NCI-H774 (cell line): ENCODE data around the gene UBE2QL1.

ENCODE experiments used
- DNase-seq: peaks from one replicate; lab custom pipeline; 2025; lab: John Stamatoyannopoulos, UW

The UBE2QL1 gene

DNA sequence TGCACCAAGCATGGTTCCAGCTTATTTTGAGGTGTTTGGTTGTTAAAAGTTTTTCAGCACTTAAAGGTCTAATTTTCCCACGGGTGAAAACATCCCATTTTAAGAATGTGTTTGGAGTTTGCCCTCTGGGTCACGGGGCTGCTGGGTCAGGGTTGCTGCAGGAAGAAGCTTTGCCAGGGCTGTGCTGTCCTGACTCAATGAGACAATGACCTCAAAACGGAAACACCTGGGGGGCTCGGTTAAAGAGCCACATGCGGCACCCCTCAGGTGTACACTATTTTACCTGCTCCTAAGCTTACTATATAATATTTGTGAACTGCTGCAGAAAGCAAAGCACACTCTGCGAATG, 27.6 kb downstream of the UBE2QL1 start:
- no peak for DNase-seq

DNA sequence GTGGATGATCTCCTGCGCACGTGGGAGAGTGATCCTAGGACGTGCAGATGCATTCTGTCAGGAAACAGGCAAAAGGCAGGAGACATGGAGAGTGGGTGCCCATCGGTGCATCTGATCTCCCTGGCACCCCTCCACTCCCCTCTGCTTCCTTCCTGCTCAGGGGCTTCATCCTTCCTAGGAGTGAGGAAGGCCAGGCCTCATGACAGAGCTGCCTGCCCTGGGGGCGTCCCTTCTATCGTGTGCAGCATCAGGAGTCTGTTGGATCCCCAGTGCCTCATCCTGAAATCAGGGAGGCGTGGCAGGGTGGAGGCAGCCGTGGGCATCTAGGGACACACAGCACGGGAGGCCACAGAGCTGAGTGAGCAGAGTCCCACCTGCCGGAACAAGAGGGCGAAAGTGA, 30.1 kb downstream of the UBE2QL1 start:
- DNase-seq: no peak

DNA sequence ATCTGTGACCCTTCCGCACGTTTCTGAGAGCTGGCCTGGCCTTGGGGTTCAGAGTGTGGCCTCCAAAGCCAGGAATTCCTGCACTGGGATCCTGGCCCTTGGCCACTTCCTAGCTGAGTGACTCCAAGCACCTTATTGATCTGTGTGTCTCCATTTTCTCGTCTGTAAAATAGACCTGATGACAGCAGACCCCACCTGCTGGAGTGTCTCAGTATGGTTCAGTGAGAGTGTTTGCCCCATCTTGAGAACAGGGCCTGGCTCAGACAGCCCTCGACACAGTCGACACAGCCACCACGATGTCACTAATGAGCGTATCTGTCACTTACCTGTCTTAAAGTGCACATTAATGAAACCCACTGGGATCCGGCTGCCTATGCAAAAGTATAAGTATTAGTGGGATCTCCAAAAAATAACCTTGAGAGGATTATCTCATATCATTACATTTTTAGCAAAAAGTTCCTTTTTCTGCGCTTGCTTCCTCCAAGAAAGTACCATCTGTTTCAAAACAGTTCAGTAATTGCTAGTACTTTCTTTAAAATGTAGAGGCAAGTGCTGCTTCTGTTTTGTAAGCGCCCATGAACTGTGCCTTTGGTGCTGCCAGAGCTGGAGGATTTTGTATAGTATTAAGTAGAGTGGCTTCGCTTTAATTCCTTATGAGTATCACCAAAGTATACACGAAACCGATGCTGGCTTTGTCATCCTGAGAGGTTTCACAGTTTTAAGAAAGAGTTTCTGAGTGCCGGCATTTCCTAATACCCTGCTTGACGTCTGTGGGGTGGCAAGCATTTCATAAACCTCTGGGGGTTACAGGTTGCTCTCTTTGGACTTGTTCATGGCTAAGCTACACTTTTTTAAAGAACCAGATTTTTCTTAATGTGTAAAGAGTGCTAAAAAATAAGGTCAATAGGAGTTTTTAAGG, 31.7 kb downstream of the UBE2QL1 start:
- no peak for DNase-seq

DNA sequence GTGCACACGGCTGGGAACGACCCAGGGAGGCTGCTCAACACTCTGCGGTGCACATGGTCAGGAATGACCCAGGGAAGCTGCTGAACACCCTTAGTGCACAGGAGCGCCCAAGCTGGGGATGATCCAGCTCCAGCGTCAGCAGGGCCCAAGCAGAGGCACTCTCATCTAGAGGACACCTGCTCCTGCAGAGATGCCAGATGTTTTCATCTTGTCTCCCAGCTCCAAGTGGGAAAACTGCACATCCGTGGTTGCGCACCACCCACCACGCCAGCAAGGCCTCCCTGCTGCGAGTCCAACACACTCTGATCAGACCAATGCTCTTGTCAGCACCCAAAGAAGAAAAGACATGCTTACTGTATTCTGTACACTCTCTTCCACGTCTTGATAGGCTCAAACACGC, 34.1 kb downstream of the UBE2QL1 start:
- DNase-seq: no peak

GRCh38 chr5:6483880-6484382, 35.3 kb downstream of the UBE2QL1 start:
- no peak for DNase-seq

DNA sequence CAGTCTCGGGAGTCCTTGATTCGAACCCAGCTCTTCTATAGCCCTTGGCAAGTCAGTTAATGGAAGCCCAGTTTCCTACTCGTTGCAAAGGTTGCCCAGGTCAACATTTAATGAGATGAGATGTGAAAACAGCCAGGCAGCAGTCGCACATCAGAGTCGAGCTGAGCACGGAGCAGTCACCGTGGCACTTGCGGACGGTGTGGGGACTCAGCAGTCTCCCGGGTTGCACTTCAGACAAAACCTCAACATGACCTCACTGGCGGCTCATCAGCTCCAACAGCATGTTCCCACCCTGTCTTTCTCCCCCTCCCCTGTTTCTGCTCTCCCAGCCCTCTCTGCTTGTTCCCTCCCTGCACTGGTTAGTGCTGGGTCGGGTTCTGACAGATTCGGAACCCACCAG, 35.8 kb downstream of the UBE2QL1 start:
- DNase-seq: no peak

GRCh38 chr5:6484899-6485298, 36.2 kb downstream of the UBE2QL1 start:
- no peak for DNase-seq

GRCh38 chr5:6485441-6485840, 36.8 kb downstream of the UBE2QL1 start:
- no peak for DNase-seq

- DNase-seq: no peak
Observed at GRCh38 chr5:6486074-6486473, 37.4 kb downstream of the UBE2QL1 start.

DNA sequence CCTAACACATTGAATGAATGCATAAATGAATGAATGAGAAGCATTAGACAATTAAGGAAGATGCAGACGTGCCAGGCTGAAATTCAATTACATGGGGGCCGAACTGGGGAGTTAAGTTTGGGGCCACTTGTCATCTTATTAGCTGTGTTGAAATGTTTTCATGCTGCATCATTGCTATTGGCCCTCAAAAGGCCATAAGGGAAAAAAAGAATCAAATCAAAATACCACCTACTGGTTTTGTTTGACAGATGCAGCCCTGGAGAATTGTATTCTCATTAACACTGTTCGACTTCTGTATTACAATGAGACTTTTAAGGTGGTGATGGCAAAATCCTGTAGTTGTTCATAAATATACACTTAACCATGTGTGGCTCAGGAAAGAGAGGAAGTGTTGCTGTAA, 38.4 kb downstream of the UBE2QL1 start:
- no peak for DNase-seq

- DNase-seq: no peak
Observed at GRCh38 chr5:6488021-6488420, 39.4 kb downstream of the UBE2QL1 start.

GRCh38 chr5:6489643-6490185, 41.1 kb downstream of the UBE2QL1 start:
- no peak for DNase-seq

DNA sequence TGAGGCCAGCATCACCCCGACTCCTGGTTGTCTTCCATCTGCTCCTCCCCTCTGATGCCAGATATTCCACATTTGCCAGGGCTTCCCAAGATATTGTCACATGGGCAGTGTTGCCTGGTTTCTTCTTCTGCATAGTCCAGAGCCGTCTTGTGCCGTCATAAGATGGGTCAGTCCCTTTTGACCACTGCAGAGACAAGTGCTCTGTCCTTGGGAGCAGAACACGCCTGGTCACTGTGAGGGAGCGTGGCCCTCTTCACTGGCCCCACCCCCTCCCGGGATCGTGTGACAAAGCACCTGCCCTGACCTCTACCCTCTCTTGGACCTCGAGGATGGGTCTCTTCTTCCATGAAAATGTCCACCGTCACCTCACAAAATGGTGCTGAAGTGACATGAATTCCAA, 41.6 kb downstream of the UBE2QL1 start:
- DNase-seq: no peak

- DNase-seq: no peak
Observed at GRCh38 chr5:6490693-6491092, 42.0 kb downstream of the UBE2QL1 start.

DNA sequence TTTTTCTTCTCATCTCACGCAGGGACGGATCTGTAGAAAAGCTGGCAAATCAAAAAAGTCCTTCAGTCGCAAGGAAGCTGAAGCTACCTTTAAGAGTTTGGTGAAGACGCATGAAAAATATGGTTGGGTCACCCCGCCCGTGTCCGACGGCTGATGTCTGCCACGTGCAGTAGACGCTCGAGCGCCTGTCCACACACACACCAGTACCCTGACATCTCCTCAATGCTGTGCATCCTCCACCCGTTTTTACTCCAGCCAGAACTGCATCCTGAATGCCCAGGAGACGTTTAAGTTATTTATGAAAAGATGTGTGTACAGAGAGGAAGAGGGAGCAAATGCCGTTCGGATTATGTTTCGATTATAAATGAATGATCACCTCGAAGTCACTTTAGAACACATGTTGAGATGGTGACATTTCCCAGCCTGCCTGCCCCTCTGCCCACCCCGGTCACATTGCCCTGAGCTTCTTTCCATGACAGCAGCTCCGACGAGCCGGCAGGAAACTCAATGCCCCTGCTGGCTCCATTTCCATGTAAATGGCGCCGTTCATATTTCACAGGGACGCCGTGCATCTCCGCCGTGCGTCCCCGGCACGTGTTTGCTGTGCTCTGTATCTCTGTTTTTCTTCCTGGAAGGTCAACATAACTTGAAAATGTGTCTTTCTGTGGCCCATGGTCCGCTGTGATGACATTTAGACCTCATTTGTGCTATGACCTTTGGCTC, 42.7 kb downstream of the UBE2QL1 start:
- no peak for DNase-seq

DNA sequence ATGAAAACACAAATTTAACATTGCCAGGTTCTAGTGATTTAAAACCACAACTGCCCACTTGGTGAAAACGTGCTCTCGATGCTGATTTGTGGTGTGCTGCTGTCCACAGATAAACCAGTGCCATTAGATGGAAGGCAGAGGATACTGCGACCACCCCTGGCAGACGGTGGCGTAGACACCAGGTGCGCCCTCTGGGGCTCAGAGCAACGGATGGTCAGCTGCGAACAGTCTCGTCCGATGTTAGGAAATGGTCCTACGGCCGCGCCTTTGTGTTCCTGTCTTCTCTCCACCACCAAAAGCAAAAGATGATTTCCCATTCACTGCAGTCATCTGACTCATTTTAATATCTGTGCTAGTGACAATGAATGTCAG, 43.2 kb downstream of the UBE2QL1 start:
- DNase-seq: no peak

- DNase-seq: no peak
Observed at GRCh38 chr5:6492934-6493333, 44.3 kb downstream of the UBE2QL1 start.

DNA sequence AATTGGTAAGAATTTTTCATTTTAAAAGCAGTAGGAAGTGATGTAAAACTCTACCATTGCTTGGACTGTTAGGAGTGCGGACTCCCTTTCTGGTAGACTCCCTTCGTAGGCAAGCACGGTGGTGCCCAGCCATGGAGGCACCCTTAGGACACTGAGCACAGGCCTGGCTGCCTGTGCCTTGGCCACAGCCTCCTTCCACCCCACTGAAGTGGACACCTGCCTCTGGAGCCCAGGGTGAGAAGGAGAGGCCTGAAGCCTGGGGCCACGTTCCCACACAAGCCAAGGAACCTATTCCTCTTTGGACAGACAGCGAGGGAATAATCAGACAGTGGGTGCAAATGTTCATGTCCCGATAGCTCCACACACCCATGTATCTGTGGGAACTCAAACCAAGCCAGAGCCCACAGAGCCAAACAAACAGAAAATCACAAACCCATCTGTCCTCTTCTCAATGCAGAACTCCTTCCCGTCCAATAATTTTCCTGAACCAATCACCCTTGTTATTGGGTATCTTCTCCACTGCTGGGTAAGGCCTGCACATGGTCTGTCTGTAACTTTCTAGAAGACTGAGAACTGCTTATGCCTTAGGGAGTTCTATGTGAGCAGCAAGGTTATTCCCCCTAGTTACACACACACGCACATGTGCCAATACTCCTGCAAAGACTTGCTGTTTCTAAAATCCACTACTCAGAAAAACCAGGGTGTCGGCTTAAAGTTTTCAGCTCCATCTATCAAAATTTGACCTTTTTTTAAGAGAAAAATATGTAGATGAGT, 45.2 kb downstream of the UBE2QL1 start:
- no peak for DNase-seq

- peak; percentile 74 for DNase-seq
Observed at GRCh38 chr5:6494939-6495338, 46.3 kb downstream of the UBE2QL1 start.

- DNase-seq: no peak
Observed at GRCh38 chr5:6495433-6496206, 47.0 kb downstream of the UBE2QL1 start.

- DNase-seq: no peak
Observed at GRCh38 chr5:6496207-6496584, 47.5 kb downstream of the UBE2QL1 start.

DNA sequence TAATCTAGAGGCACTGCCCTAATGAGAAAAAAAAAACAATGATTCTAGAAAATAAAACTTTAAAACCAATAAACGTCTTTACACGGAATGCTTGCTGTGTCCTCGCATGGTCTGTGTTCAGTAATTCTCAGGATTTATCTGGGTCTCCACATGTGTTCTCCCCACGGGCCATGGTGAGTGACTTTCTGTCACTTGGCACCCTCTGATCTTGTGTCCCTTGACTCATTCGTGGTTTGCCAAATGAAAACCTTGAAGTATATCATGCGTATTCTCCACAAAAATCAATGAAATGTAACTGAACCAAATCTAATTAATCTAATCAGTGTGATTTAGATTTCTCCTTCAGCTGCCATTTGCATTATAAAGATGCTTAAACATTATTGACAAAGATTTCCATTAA, 48.0 kb downstream of the UBE2QL1 start:
- DNase-seq: no peak
